GM19467 (cell line): Measurements from ENCODE around the gene KIRREL3.

Experiments
- ATAC-seq: cut with Tn5 transposase; IDR thresholded peaks from one replicate; pipeline ENCODE4 v1.9.1; 2021; ENCODE audit warnings: mild to moderate bottlenecking, moderate library complexity; ENCODE audit not compliant: unreplicated experiment

Gene KIRREL3

DNA sequence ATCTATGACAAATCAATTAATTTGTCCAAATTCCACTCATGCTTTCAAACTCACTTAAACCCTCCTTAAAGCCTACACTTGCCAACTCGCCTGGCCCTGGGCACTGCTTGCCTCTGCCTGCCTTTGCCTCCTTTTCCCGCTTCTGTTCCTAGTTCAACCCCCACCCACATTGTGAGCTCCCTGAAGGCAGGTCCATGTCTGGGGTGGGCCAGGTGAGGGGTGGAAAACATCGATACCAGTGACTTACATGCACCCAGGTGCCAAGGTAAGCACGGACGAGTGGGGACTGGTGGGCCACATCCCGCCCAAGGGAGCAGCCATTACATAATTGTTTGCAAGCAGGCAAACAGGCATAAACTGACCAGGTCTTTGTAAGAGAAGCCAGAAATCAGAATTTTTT lies 498.9 kb downstream of the KIRREL3 start:
- ATAC-seq, result no peak

DNA sequence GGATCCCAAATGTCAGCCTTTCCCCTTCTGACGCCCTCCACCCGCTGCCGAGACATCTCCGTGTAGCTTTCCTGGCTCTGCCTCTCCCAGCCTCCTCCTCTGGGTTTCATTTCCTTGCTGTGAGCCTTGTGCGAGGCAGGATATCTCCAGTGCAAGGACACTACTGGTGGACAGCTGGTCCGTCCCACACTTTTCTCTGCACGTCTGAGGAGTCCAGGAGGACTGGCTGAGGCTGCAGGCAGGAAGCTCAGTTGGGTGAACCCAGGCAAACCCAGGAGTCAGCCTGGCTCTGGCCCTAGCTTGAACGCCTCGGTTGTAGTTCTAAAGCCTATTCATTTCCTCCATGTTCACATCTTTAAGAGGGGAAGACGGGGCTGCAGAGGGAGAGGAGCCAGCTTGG lies 499.6 kb downstream of the KIRREL3 start:
- ATAC-seq, result no peak

DNA sequence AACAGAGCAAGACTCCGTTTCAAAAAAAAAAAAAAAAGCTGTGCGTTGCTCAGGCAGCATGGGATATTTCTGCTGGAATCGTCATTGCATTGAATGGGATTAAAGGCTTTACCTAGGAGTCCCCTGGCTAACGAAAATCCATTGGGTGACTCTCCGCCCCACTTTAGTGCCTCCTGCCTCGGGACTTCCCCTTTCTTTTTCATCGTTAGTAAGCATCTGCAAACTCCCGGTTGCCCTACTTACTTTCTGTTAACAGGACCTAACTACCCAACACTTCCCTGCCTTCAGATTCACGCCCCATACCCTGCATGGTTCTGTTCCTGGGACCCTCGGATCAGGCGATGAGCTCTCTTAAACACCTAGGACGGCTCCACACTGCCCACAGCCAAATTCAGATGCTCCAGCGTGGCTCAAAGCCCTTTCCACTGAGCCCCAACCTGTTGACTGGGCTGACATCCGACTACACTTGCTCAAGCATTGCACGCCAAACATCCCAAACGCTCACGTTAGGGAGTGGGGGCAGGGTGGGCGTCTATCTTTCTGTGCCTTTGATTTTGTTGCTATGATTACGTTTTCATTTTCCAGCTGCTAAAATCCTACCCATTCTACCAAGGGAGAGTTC lies 501.3 kb downstream of the KIRREL3 start:
- no peak for ATAC-seq

DNA sequence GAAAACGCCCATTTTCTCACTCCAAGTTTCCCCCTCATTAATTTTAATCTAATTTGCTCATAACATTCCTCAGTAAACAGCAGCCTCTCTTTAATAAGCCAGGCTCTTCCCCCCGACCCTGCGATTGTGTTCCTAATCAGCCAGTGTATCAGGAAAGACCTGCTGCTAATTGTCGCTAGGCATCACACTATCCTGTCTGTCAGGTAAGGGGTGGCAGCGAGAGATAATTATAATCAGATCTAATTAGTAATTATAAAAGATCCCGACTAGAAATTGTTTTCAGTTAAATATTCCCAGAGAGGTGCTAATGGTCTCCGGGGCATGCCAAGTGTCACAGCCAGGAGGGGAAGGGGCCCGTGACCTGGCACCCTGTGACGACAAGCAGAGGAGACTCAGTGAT lies 502.3 kb downstream of the KIRREL3 start:
- ATAC-seq, result no peak

DNA sequence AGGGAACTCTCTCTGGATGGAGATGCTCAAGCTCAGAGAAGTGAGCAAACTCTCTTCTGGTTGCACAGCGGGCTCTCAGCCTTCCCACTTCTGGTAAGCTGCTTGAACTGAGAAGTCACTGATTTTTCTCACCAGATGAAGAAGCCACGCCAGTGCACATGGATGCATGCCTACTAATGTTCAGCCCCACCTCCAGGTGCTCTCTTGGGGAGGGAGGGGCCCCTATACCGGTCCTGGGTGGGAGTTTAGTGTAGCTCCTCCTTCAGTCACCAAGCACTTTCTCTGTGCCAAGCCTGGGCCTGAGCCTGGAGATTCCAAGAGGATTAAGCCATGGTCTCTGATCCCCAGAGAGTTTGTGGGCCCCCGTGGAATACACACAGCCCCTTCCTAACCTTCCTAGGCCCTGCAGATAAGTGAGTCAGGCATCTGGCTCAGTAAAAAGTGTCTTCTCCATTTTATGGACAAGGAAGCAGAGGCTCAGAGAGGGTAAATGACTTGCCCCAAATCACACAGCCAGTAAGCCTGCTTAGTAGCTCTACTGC lies 502.9 kb downstream of the KIRREL3 start:
- no peak for ATAC-seq

DNA sequence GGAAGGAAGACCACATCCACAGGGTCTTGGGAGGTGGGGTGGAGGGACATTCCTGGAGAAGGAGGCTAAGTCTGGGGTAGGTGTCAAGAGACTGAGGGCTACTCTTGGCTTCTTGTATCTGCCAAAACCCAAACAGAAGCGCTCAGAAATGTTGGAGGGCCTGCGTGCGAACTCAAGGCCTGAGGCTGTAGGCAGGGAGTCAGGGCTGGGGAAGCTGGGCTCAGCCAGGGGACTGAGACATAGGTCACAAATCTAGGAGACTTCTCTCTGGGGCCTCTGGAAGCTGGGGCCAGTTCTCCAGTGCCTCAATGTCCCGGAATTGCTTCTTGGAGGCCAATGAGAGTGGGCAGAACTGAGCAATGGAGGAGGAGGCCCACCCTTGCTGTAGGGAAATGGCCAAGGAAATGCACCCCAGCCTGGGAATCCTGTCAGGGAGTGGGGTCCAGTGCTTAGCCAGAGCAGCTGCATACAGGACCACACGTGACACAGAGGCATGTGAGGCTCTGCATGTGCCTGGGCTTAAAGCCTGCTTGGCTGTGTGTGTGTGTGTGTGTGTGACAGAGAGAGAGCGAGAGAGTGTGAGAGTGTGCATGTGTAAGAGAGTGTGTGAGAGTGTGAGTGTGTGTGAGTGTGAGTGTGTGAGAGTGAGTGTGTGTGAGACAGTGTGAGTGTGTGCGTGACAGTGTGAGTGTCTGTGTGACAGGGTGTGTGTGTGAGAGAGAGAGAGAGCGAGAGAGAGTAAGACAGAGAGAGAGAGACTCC lies 503.8 kb downstream of the KIRREL3 start:
- no peak for ATAC-seq

DNA sequence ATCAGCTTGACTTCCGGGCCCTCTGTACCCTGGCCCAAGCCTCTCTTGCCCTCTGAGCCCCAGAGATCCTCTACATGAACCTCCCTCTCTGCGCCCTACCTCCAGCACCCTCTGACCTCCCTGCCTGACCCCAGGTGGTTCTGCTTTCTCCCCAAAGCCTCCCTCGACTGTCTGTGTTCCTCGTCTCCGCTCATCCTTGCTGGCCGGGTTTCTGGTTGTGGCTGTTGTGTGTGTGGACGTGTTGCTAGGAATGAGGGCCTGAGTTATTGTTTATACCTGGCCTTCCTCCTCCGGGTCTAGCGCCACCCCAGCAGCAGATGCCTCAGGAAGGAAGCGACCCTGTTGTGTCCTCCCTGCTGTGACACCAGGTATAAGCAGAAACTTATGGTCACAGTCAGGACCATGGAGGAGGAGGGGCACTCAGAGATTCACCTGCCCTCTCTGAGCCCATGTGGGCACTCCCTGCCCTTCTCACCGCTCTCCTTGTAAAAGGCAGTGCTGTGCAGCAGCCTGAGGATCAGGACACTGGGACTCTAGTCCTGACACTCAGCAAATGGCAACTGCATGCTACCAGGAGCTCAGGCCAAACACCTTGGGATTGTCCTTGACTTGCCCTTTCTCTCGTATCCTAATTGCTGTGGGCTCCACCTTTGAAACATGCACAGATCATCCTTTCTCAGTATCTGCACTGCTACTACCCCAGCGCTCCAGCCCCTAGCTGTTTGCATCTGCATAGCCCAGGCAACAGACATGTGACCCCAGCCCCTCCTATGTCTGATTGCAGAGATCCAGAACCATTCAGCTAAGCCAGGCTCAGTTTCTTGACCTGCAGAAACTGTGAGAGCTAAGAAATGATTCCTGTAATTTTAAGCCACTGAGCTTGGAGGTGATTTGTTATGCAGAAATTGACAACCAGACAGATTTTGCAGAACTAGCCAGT lies 505.0 kb downstream of the KIRREL3 start:
- ATAC-seq, result no peak

DNA sequence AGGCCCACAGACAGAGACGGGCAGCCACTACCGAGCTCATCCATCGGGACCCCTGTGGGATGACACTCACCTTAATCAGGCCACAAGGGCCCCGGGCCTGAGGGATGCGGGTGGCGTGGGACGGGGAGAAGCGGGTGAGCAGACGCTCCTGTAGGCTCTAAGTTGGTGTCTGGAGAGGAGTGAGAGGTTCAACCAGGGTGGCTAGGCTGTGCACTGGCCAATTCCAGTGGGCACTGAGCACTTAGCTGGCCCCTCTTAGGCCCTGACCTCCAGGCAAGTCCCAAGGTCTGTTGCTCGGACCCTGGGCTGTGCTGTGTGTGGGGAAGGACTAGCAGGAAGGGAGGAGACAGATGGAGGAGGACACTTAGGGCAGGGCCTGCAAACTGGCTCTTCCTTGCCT lies 505.7 kb downstream of the KIRREL3 start:
- ATAC-seq, result no peak

DNA sequence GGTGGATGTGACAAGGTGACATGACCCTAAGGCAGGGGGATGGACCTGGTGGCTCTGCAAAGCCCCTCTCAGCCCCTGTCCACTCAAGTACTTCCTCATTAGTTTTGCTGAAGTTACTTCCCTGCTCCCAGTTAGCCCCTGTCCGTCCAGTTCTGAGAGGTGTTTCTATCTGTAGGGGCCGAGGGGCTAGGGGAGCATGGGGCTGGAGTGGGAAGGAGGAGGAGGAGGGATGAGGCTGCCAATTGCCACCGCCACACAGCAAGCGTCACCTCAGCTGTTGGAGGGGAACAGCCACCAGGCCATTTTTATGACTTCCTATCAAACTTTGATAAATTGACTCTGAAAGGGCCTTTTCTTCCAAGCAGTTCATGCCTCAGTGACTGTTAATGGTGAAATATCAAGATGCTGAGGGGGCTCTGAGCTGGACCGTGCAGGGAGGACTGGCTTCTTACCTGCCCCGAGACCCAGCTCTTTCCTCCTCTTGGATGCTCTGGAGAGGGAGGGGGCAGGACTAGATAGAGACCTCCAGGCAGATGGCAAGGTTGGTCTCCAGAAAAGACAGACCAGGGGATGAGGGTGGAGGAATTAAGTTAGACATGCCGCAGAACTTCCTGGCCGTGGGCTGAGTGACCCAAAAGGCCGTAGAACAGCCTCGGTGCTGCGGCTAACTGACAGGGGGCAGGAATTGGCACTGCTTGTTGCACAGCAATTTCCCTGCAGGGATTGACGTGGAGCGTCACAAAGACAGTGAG lies 508.1 kb downstream of the KIRREL3 start:
- ATAC-seq, result no peak

DNA sequence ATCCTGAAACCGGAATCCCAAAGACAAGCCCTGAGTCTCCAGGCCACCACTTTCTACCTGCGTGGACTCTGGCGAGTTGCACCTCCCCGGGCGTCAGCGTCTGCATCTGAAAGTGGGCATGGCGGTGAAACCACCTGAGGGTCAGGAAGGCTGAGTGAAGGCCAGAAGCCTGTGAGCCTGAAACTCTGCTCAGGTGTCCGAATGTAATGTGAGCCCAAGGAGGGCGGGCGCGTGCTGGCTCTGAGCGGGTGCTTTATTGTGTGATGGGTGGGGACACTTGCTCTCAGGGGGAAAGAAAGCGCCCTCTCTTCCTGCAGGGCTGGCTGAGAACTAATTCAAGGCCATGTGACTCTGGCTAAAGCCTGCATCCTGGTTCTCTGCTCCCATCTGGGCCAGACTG lies 509.5 kb downstream of the KIRREL3 start:
- no peak for ATAC-seq

DNA sequence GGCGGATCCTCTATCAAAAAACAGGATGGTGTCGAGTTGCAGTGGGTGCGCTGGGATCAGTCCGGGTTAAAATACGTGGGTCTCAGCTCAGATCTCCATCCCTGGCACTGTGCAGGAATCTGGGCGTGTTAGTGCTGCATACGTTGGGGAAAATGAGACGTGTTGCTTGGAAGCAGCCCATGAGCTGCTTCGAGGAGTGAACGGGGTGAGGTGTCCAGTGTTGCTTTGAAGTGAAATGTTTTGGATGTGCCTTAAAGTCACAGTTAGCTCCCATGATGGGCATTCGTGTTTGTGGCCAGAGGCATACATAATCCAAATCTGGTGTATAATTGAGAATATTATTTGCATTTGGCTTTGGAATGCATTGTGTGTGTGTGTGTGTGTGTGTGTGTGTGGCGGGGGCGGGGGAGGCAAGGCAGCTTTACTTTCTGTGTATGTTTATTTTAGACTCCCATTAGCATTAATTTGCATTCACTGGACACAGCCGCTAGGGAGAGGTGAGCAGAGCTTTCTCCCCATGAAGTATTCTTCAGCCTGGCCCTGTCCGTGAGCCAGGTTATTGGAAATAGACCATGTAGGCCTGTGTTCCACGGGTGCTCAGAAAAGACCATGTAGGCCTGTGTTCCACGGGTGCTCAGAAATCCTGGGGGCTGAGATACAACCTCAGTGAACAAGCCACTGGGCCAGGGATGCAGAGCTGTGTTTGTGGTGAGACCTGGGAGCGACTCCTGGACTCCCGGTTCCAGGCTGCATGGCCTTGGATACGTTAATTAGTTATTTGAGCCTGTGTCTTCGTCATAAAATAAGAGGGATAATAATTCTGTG lies 510.5 kb downstream of the KIRREL3 start:
- no peak for ATAC-seq

DNA sequence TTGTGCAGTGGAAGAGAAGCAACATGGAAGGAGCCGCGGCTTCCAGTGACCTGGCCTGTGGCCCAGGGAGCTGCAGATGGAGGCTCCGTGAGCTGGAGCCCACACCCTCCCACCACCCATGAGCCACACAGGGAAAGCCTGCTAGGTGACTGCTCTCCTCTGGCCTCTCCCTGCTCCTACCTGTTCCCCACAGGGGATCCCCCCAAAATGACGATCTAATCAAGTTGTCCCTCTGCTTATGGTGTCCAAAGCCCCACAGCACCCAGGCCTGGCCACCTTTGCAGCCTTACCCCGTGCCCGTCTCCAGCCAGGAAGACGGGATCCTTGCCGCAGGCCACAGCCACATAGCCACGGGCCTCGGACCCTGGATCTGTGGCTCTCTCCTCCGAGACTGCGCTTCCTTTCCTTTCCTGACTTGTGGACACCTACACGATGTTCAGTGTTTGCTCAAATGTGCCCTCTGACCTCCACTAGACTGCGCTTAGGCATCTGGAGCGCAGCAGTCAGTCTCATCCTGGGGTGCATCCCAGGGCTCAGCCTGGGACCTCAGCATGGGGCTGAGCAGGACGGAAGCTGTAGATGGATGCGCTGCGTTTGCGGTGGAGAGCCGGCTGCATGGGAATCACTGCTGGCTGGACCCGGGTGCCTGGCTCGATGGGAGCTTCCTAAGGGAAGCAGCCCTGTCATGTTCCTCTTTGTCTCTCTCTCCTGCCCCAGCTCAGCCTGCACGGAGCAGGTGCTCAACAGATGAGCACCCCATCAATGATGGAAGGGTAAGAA lies 511.8 kb downstream of the KIRREL3 start:
- no peak for ATAC-seq

DNA sequence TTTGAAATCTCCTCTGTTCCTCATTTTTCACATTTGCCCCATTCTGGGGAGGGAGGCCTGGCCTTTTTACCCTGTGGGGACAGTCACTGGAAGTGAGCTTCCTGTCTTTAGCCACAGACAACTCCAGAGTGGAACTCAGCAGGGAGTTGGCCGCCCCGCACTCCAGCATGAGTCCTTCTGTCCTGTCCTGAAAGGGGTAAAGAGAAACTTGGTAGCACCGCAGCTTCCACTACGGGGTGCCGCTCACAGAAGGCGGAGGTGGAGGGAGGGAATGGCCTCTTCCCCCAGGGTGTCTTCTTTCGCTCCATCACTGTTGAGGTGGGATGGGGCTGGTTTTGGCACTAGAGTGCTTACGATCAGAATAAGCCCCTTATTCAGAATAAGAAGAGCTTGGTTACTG lies 512.9 kb downstream of the KIRREL3 start:
- ATAC-seq, result no peak

DNA sequence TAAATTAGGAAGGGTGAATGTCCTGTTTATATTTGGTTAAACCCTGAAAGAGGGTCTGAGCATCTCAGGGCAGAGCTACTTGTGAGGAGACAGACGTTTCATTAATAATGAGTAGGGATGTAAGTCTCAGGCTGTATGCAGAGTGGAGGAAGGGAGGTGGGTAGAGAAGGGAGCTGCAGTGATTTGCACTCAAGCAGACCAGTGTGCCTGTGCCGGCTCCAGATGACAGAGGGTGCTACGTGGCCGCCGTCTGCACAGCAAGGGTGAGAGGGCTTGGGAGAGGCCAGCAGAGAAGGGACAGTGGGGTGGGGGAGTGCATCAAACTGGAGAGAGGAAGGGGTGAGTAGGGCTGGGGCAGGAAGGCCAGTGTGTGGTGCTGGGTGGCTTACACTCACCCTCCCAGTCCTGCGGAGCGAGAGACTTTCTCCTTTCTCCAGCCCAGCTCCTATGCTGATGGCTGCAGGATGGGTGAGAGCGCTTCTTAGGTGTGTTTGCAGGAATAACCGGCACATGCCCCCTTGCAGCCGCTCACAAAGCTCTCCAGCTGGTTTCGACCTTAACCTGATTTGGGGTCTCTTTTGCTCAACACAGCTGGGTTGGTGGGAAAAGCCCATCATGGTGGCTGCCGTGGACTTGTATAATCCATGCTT lies 514.5 kb downstream of the KIRREL3 start:
- ATAC-seq, result no peak

DNA sequence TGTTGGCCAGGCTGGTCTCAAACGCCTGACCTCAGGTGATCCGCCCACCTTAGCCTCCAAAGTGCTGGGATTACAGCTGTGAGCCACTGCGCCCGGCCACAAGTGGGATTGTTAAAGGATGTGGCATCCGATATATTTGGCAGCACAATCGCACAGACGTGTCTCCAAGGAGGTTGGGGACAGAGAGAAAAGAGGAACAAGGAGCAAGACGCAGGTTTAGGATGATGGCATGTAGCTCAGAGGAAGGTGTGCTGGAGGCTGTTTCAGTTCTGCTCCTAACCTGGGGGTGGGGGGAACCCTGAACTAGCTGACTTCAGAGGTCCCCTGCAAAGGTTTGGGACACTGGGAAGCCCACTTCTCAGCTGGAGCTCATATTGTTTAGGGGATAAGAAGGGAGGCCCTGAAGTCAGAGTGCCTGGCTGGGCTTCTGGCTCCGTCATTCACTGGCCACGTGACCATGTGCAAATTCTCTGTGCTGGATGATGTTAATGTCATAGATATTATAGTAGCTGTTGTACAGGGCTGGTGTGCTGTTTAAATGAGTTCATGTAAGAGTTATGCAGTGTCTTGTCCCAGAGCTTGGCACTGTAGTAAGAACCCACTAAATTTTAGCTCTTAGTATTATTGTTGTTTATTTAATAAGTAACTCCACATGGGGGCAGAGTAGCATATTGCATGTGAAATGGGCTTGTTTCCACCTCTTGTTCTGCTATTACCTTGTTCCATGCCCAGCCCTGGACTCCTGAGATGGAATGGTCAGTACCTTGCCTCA lies 515.4 kb downstream of the KIRREL3 start:
- ATAC-seq, result peak; percentile 43

DNA sequence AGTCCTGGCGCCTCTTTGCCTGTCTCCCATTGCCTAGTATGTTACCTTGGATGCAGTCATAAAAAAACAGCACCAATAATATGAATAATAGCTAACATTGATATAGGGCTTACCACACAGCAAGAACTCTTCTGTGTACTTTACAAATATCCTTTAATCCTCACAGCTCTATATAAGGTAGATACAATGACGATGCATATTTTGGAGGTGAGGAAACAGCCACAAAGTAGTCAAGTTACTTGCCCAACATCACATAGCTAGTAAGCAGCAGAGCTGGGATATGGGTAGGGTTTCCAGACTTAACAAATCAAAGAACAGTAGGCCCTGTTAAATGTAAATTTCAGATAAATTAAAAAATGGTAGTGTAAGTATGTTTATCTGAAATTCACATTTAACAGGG lies 516.3 kb downstream of the KIRREL3 start:
- ATAC-seq, result no peak

DNA sequence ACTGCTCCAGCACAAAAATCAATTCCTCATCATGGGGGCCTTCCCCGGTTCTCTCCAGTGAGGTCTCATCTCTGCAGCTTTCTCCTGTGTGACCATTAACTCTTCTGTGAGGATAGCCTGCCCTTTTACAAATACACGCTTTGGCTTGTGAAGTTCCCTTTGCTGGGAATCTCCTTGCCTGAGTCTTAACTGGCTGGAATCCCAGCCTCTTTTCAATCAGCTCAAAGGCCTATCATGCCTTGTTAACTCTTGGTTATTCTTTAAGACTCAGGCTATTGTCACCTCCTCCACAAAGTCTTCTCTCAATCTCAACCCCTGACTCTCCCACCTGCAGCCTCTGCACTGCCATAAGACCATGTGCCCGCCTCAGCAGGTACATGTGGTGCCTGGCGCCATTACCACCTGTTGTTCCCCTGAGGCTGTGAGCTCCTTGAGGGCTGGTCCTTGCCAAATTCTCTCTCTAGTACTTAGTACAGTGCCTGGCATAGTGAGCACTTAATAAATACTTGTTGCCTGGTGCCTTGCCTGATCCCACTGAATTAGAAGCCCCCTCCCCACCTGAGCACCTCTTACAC lies 516.9 kb downstream of the KIRREL3 start:
- no peak for ATAC-seq
